Duodenal mucosa (tissue), 2 donors: ENCODE measurements around the gene ZNF592.

Experiments
- H3K27ac ChIP-seq: one replicate; pipeline ENCODE4 v1.7.0; 2013; ENCODE audit warnings: low read depth, low read length
- H3K27me3 ChIP-seq, 2 donors: one replicate each; pipeline ENCODE4 v1.7.0; 2013; ENCODE audit warnings: low read length in 2 of 2, control low read depth in 1 of 2; ENCODE audit not compliant: insufficient read depth in 2 of 2, control insufficient read depth in 1 of 2
- H3K36me3 ChIP-seq, 2 donors: one replicate each; pipeline ENCODE4 v1.7.0; 2013; ENCODE audit warnings: low read length in 2 of 2, control low read depth in 1 of 2; ENCODE audit not compliant: insufficient read depth in 2 of 2, control insufficient read depth in 1 of 2
- H3K4me1 ChIP-seq, 2 donors: one replicate each; pipeline ENCODE4 v1.7.0; 2013; ENCODE audit warnings: low read length in 2 of 2, control low read depth in 1 of 2; ENCODE audit not compliant: insufficient read depth in 2 of 2, control insufficient read depth in 1 of 2
- H3K4me3 ChIP-seq, 2 donors: one replicate each; pipeline ENCODE4 v1.7.0; 2013; ENCODE audit warnings: low read length in 2 of 2, low read depth in 1 of 2
- H3K9ac ChIP-seq, 2 donors: one replicate each; pipeline ENCODE4 v1.7.0; 2013; ENCODE audit warnings: low read length in 2 of 2, low read depth in 1 of 2
- H3K9me3 ChIP-seq, 2 donors: one replicate each; pipeline ENCODE4 v1.7.0; 2013; ENCODE audit warnings: low read length in 2 of 2, control low read depth in 1 of 2; ENCODE audit not compliant: control insufficient read depth in 1 of 2

The ZNF592 gene, protein sequence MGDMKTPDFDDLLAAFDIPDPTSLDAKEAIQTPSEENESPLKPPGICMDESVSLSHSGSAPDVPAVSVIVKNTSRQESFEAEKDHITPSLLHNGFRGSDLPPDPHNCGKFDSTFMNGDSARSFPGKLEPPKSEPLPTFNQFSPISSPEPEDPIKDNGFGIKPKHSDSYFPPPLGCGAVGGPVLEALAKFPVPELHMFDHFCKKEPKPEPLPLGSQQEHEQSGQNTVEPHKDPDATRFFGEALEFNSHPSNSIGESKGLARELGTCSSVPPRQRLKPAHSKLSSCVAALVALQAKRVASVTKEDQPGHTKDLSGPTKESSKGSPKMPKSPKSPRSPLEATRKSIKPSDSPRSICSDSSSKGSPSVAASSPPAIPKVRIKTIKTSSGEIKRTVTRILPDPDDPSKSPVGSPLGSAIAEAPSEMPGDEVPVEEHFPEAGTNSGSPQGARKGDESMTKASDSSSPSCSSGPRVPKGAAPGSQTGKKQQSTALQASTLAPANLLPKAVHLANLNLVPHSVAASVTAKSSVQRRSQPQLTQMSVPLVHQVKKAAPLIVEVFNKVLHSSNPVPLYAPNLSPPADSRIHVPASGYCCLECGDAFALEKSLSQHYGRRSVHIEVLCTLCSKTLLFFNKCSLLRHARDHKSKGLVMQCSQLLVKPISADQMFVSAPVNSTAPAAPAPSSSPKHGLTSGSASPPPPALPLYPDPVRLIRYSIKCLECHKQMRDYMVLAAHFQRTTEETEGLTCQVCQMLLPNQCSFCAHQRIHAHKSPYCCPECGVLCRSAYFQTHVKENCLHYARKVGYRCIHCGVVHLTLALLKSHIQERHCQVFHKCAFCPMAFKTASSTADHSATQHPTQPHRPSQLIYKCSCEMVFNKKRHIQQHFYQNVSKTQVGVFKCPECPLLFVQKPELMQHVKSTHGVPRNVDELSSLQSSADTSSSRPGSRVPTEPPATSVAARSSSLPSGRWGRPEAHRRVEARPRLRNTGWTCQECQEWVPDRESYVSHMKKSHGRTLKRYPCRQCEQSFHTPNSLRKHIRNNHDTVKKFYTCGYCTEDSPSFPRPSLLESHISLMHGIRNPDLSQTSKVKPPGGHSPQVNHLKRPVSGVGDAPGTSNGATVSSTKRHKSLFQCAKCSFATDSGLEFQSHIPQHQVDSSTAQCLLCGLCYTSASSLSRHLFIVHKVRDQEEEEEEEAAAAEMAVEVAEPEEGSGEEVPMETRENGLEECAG (N-terminal part only)

DNA sequence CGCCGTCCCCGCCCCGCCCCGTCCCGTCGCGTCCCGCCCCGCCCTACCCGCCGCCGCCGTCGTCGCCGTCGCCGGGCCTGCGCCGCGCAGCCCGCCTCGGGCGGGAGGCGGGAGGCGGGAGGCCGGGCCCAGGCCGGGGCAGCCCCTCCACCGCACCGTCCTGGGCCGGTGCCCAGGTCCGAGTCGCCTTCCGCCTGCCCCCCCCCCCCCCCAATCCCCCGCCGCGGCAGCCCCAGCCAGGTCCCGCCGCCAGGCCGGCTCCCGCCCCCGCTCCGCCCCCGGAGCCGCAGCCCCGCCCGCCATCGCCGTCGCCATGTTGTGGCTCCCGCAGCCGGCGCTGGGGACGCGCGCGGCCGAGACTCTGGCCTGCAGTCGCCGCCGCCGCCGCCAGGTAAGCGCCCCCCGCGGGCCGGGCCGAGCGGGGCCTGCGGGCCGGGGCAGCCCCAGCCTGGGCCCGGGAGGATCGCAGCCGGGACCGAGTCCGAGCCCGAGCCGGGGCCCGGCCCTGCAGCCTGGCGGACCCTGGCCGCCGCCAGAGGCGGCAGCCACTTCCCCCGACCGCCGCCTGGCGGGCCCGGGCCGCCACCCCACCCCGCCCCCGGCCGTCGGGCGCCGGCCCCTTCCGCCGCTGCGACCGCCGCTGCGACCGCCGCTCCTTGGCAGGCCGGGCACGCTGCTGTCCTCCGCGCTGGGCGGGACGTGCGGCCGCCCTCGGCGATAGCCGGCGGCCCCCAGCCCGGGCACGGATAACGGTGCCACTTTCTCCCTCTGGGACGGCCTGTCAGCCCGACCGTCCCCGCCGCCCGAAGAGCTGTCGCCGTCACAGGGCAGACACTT, at the start of gene ZNF592:
Gene ZNF592, plus strand, starts transcription at position 319 of the 837 bp plus-strand sequence. CDS start 34,084 bp downstream, outside the sequence.
- H3K9me3 ChIP-seq, result no peaks in the 10 kb centered on the region
- peak within 1 kb of the TSS; percentile 99 for H3K27ac ChIP-seq
- peak within 1 kb of the TSS; percentile 93 to 94 for H3K4me3 ChIP-seq
- H3K9ac ChIP-seq, result peak within 1 kb of the TSS; percentile 74 to 97
- H3K27me3 ChIP-seq, result no peaks in the 10 kb centered on the region
- H3K36me3 ChIP-seq, result no peaks in the 10 kb centered on the region
- peaks cover 27 to 36% of the 10 kb centered on the region in 2 donors for H3K4me1 ChIP-seq

DNA sequence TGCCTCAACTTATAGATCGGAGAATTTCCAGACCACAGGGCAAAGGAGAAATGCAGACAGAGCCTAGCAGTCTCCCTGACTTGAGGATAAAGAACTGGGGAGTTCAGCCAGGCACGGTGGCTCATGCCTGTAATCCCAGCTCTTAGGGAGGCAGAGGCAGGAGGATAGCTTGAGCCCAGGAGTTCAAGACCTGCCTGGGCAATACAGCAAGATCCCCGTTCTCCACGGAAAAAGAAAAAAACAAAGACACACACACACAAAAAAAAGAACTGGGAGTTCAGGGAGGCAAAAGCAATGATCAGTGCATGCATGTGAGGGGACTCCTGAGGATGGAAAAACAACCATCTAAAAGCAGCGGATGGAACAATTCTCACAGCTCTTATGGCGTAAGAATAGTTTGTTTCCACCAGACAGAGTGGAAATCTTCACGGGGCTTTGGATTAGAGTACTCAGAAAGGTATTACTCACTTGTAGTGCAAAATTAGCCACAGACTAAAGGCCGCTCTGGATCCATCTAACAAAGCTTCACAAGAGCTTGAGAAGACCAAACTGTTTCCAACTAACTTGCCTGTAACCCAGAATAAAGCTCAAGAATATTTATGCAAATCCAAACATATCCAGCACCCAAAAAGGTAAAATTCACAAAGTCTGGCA, 48.7 kb upstream of the ZNF592 start:
- Histone ChIP-seq H3K9me3 (no peaks in the 10 kb centered on the region), H3K4me3 (no peak overlapping the region), H3K27ac (no peak overlapping the region), H3K27me3 (no peaks in the 10 kb centered on the region), H3K36me3 (peaks cover 0 to 5% of the 10 kb centered on the region in 2 donors), H3K4me1 (peaks cover 4 to 15% of the 10 kb centered on the region in 2 donors), H3K9ac (no peak overlapping the region)

DNA sequence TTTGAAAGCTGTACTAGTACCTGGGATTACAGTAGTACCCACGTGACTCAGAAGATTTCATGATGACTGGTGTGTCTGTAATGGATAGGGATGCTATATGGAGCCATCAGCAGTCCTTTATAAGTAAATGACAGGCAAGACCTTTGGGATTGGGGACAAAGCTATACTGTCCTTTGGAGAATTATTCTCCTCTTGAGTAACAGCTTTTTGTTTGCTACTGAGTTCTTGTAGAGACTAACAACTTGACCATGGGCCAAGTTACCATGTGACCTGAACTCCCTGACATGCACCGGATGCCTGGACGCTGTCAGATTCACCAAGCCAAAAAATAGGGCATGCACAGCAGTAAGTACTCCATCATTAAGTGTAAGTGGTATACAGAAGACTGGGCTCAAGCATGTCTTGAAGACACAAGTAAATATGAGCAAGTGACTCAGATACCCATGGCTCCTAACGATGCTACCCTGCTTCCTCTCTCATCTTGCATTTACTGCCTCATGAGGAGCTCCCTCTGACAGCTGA, 45.4 kb upstream of the ZNF592 start:
- Histone ChIP-seq H3K4me3 (no peak overlapping the region), H3K9me3 (no peaks in the 10 kb centered on the region), H3K36me3 (peaks cover 0 to 7% of the 10 kb centered on the region in 2 donors), H3K27me3 (no peaks in the 10 kb centered on the region), H3K4me1 (peaks cover 4 to 10% of the 10 kb centered on the region in 2 donors), H3K9ac (no peak overlapping the region), H3K27ac (no peak overlapping the region)

DNA sequence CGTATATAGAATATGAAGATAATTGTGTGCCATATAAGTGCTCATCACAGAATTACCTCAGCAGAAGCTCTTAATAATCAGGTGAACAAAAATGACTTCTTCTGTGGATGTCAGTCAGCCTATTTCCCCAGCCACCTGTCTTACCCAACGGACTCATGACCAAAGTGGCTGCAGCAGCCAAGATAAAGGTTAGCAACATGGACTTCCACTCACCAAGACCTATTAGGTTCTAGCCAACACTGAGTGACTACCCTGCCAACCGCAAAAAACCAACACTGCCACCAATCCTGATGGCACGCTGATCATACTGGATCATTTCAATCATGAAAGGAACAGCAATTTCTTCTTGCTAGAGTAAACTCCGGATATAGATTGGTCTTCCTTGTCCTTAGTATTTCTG, 44.6 kb upstream of the ZNF592 start:
- Histone ChIP-seq H3K27ac (no peak overlapping the region), H3K4me1 (peaks cover 4 to 10% of the 10 kb centered on the region in 2 donors)

DNA sequence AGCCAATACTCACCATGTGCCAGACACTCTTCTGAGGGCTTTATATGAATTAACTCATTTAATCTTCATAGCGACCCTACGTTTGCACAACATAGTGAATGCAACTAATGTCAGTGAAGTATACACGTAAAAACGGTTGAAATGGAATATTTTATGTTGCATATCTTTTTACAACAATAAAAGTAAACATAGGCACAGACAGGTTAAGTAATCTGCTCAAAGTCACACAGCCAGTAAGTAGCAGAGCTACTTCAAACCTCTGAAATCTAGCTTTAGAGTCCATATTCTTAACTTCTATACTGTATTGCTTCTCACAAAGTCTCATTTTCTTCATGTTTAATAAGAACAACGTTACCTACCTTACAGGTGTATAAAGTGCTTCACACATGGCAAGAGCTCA, 34.0 kb upstream of the ZNF592 start:
- Histone ChIP-seq H3K27me3 (no peaks in the 10 kb centered on the region), H3K9ac (peak overlapping the region; percentile 69 to 92), H3K27ac (no peak overlapping the region), H3K9me3 (no peaks in the 10 kb centered on the region), H3K36me3 (peaks cover 0 to 11% of the 10 kb centered on the region in 2 donors), H3K4me3 (peak overlapping the region; percentile 73 to 95), H3K4me1 (peaks cover 17% of the 10 kb centered on the region in 2 donors)

More for the DNA sequence above, 44.6 kb upstream of the ZNF592 start:
- no peaks in the 10 kb centered on the region for H3K27me3 ChIP-seq
- no peaks in the 10 kb centered on the region for H3K9me3 ChIP-seq
- peaks cover 0 to 7% of the 10 kb centered on the region in 2 donors for H3K36me3 ChIP-seq
- H3K9ac ChIP-seq, result no peak overlapping the region
- H3K4me3 ChIP-seq, result no peak overlapping the region

DNA sequence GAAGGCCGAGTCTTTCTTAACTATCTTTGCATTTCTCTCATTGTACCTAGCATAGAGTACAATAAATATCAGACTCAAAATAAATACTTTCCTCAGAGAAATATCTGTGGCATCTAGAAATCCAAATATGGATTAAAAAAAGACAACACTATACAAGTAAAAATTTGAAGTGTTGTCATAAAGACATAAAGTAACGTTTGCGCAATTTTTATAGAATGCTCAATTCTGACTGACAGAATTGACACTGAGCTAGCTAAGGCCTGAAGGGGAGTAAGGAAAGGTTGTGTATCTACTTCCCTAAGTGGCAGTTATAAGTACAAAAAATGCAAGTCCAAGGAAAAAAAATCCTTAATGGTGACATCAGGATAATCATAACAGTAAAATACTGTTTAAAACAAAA, 33.6 kb upstream of the ZNF592 start:
- Histone ChIP-seq H3K27ac (no peak overlapping the region), H3K27me3 (no peaks in the 10 kb centered on the region), H3K4me1 (peaks cover 17% of the 10 kb centered on the region in 2 donors), H3K9me3 (no peaks in the 10 kb centered on the region), H3K9ac (peak overlapping the region; percentile 69 to 92), H3K36me3 (peaks cover 0 to 11% of the 10 kb centered on the region in 2 donors), H3K4me3 (peak overlapping the region; percentile 73 to 95)

DNA sequence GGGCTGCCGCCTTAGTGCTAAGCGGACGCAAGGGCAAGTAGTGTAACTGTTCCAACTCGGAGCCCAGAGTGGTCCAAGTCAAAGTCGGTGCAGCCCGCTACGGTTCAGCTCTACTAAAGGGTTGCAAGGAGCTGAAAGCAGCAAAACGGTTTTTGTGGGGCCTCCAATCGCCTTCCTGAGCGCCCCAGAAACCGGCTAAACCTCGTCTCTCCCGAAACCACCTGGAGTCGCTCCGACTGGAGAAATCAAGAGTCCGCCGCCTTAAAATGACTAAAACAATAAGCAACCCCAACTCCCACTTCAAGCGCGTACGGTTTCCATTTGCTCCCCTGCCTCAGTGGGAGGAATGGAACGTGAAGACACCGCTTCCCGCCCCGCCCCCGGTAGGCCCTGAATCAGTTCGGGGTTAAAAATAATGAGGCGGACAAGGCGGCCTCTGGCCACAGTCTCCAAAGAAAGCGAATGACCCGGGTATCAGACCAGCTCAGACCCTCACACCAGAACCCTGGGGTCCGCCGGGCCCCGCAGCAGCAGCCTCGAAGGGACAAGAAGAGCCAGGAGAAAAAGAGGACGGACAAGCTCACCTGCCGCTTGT, 32.9 kb upstream of the ZNF592 start:
- Histone ChIP-seq H3K9me3 (no peaks in the 10 kb centered on the region), H3K27ac (peak overlapping the region; percentile 95), H3K27me3 (no peaks in the 10 kb centered on the region), H3K9ac (peak overlapping the region; percentile 69 to 92), H3K4me1 (peaks cover 17% of the 10 kb centered on the region in 2 donors), H3K4me3 (peak overlapping the region; percentile 73 to 95), H3K36me3 (peaks cover 0 to 11% of the 10 kb centered on the region in 2 donors)

DNA sequence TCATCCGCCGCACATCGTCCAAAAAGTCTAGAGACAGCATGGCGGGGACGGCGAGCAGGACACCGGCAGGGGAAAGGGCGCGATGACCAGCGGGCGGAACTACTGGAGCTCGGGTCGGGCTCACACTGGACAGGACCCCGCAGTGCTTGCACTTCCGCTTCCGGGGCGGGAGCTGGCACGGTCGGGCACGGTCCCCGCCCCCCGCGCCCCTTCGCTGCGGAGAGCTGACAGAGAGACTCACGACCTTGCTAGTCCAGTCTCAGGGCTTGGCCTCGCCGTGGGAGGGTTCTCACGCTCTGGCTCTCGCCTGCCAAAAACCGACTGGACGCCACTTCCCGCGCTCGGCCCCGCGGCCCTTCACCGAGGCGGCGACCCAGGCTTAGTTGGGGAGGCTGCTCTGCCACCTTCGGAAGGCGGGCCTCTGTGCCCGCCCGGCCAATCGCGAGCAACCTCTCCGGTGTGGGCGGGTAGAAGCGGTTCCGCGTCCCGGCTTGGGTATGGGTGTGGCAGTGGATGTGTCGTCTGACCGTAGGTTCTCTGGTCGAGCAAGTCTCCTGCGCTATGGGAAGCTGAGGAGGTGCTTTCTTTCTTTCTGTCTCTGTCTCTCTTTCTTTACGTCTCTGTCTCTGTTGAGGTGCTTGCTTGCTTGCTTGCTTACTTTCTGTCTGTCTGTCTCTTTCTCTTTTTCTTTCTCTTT, 32.2 kb upstream of the ZNF592 start, which contains the start of gene SEC11A:
Gene SEC11A, minus strand, starts transcription at position 104 of the 697 bp plus-strand sequence. Its CDS starts 64 bp downstream, at position 40.
- Histone ChIP-seq H3K9me3 (no peaks in the 10 kb centered on the region), H3K27me3 (no peaks in the 10 kb centered on the region), H3K4me3 (peak within 1 kb of the TSS; percentile 73 to 95), H3K36me3 (peaks cover 0 to 5% of the 10 kb centered on the region in 2 donors), H3K9ac (peak within 1 kb of the TSS; percentile 69 to 92), H3K4me1 (peaks cover 17% of the 10 kb centered on the region in 2 donors), H3K27ac (peak within 1 kb of the TSS; percentile 95)
